DMS53 treated with DMSO at 0.1 percent for 48 hours (cell line): ENCODE results near the gene DGLUCY.
"Not testable (repeated sequence)": the region's sequence is repeated elsewhere in the genome, so short reads cannot be mapped to it uniquely, and the experiment has no call there.

Source experiments
- DNase-seq: peaks from one replicate; lab custom pipeline; 2025; ENCODE audit not compliant: unreplicated experiment; lab: John Stamatoyannopoulos, UW

The DGLUCY gene

GRCh38 chr14:91202234-91202974 is 88.5 kb downstream of the DGLUCY start:
- DNase-seq, result no peak

- no peak for DNase-seq
Measured at GRCh38 chr14:91204657-91205056, 90.8 kb downstream of the DGLUCY start.

- no peak for DNase-seq
Measured at GRCh38 chr14:91205459-91205858, 91.6 kb downstream of the DGLUCY start.

GRCh38 chr14:91207008-91207407 is 93.1 kb downstream of the DGLUCY start:
- DNase-seq, result no peak

- no peak for DNase-seq
Measured at GRCh38 chr14:91211017-91211416, 97.1 kb downstream of the DGLUCY start.

- no peak for DNase-seq
Measured at GRCh38 chr14:91214306-91214705, 100.4 kb downstream of the DGLUCY start.

- DNase-seq, result no peak
Measured at GRCh38 chr14:91215381-91215780, 101.5 kb downstream of the DGLUCY start.

GRCh38 chr14:91216731-91217226 is 102.9 kb downstream of the DGLUCY start:
- DNase-seq, result no peak

GRCh38 chr14:91218014-91218413 is 104.1 kb downstream of the DGLUCY start:
- no peak for DNase-seq

GRCh38 chr14:91219517-91220389 is 105.9 kb downstream of the DGLUCY start:
- DNase-seq, result no peak

- DNase-seq, result no peak
Measured at GRCh38 chr14:91220581-91221000, 106.7 kb downstream of the DGLUCY start.

GRCh38 chr14:91221270-91221669 is 107.4 kb downstream of the DGLUCY start:
- DNase-seq, result no peak

- DNase-seq, result no peak
Measured at GRCh38 chr14:91223028-91223783, 109.3 kb downstream of the DGLUCY start.

GRCh38 chr14:91225025-91225424 is 111.2 kb downstream of the DGLUCY start:
- DNase-seq, result peak; percentile 78

- not testable (repeated sequence) for DNase-seq
Measured at GRCh38 chr14:91226360-91226759, 112.5 kb downstream of the DGLUCY start.

- DNase-seq, result no peak
Measured at GRCh38 chr14:91227183-91227628, 113.3 kb downstream of the DGLUCY start.

GRCh38 chr14:91228112-91229004 is 114.5 kb downstream of the DGLUCY start:
- no peak for DNase-seq

- DNase-seq, result no peak
Measured at GRCh38 chr14:91229005-91229382, 115.1 kb downstream of the DGLUCY start.

- no peak for DNase-seq
Measured at GRCh38 chr14:91229743-91230200, 115.9 kb downstream of the DGLUCY start.

- DNase-seq, result no peak
Measured at GRCh38 chr14:91230397-91231035, 116.6 kb downstream of the DGLUCY start.
